Measurements from ENCODE around the gene SDE2. TPM values are rescaled to one million over a fixed set of nuclear protein-coding genes. Genes with fewer than 3 reads are reported as not detected.

Gene SDE2
- total RNA-seq, 1 experiment from 2014 or later = 18.3 TPM

- Histone ChIP-seq H3K36me3 (ENCODE audit: control insufficient read depth, insufficient read depth, low read length) (no peaks in the 10 kb centered on the region), H3K9me3 (ENCODE audit: control insufficient read depth, insufficient read depth, low read depth, low read length) (no peaks in the 10 kb centered on the region), H3K27me3 (ENCODE audit: control insufficient read depth, insufficient read depth, low read length) (no peaks in the 10 kb centered on the region; the same call in 1 of the 2 replicates), H3K4me3 (ENCODE audit: low read depth in 2 of 2, low read length in 2 of 2) (no peak overlapping the region), H3K27ac (ENCODE audit: low read length) (no peak overlapping the region), H3K4me1 (ENCODE audit: control insufficient read depth, insufficient read depth, low read length) (no peaks in the 10 kb centered on the region)
- in situ Hi-C loops (cut with HindIII; ENCODE audit: low pct_unique_long_range_greater_than_20kb, low sequenced_read_pairs) = no loop called here
- TF ChIP-seq CTCF (IDR thresholded peaks at IDR 0.05) (no peak), TCF7L2 (IDR thresholded peaks at IDR 0.05; ENCODE audit: low read depth, low read length) (no peak), POLR2AphosphoS5 (IDR thresholded peaks at IDR 0.05; ENCODE audit: low read depth, low read length) (no peak), SIN3A (IDR thresholded peaks at IDR 0.05; ENCODE audit: borderline replicate concordance, insufficient read depth, low read depth, low read length) (no peak), REST (IDR thresholded peaks at IDR 0.05; ENCODE audit: insufficient read depth in 1 of 2, low read depth in 2 of 2, low read length in 1 of 2) (no peak)
- CTCF ChIA-PET = no interaction called here
- DNase-seq (ENCODE audit: low read depth, low spot score) (no peak), ATAC-seq (no peak)
- POLR2A ChIA-PET = interaction anchor here (0.6 kb wide), 1 partner anchor 116 kb away, joined by 4 read pairs; no protein-coding TSS in a partner anchor
- intact Hi-C loops (cut with micrococcal nuclease; ENCODE audit: unreplicated experiment) = no loop called here
- no TSS peak for BruUV-seq (replicated peaks)
Observed at GRCh38 chr1:225945564-225945963, 53.6 kb downstream of the SDE2 start.

- H3K27me3 ChIP-seq (ENCODE audit: control insufficient read depth, insufficient read depth, low read length) = no peaks in the 10 kb centered on the region; the same call in 1 of the 2 replicates
- DNase-seq (ENCODE audit: low read depth, low spot score) (no peak), ATAC-seq (no peak)
- ChIA-PET POLR2A (interaction anchor here (0.6 kb wide), 1 partner anchor 117 kb away, joined by 4 read pairs; no protein-coding TSS in a partner anchor), CTCF (no interaction called here)
- no TSS peak for BruUV-seq (replicated peaks)
- H3K36me3 ChIP-seq (ENCODE audit: control insufficient read depth, insufficient read depth, low read length) = no peaks in the 10 kb centered on the region
- TF ChIP-seq POLR2AphosphoS5 (IDR thresholded peaks at IDR 0.05; ENCODE audit: low read depth, low read length) (no peak), TCF7L2 (IDR thresholded peaks at IDR 0.05; ENCODE audit: low read depth, low read length) (no peak), REST (IDR thresholded peaks at IDR 0.05; ENCODE audit: insufficient read depth in 1 of 2, low read depth in 2 of 2, low read length in 1 of 2) (no peak), SIN3A (IDR thresholded peaks at IDR 0.05; ENCODE audit: borderline replicate concordance, insufficient read depth, low read depth, low read length) (no peak), CTCF (IDR thresholded peaks at IDR 0.05) (no peak)
- H3K9me3 ChIP-seq (ENCODE audit: control insufficient read depth, insufficient read depth, low read depth, low read length) = no peaks in the 10 kb centered on the region
- in situ Hi-C loops (cut with HindIII; ENCODE audit: low pct_unique_long_range_greater_than_20kb, low sequenced_read_pairs) = no loop called here
- H3K4me3 ChIP-seq (ENCODE audit: low read depth in 2 of 2, low read length in 2 of 2) = no peak overlapping the region
- intact Hi-C loops (cut with micrococcal nuclease; ENCODE audit: unreplicated experiment) = no loop called here
- no peaks in the 10 kb centered on the region for H3K4me1 ChIP-seq (ENCODE audit: control insufficient read depth, insufficient read depth, low read length)
- H3K27ac ChIP-seq (ENCODE audit: low read length) = no peak overlapping the region
Observed at GRCh38 chr1:225944951-225945350, 54.2 kb downstream of the SDE2 start.
